ENCODE data around the gene CTDSP1.

DNA sequence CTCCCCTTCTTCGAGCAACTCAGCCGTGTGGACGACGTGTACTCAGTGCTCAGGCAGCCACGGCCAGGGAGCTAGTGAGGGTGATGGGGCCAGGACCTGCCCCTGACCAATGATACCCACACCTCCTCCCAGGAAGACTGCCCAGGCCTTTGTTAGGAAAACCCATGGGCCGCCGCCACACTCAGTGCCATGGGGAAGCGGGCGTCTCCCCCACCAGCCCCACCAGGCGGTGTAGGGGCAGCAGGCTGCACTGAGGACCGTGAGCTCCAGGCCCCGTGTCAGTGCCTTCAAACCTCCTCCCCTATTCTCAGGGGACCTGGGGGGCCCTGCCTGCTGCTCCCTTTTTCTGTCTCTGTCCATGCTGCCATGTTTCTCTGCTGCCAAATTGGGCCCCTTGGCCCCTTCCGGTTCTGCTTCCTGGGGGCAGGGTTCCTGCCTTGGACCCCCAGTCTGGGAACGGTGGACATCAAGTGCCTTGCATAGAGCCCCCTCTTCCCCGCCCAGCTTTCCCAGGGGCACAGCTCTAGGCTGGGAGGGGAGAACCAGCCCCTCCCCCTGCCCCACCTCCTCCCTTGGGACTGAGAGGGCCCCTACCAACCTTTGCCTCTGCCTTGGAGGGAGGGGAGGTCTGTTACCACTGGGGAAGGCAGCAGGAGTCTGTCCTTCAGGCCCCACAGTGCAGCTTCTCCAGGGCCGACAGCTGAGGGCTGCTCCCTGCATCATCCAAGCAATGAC lies 4.8 kb downstream of the CTDSP1 start:
- TF ChIP-seq, protein P1, sequence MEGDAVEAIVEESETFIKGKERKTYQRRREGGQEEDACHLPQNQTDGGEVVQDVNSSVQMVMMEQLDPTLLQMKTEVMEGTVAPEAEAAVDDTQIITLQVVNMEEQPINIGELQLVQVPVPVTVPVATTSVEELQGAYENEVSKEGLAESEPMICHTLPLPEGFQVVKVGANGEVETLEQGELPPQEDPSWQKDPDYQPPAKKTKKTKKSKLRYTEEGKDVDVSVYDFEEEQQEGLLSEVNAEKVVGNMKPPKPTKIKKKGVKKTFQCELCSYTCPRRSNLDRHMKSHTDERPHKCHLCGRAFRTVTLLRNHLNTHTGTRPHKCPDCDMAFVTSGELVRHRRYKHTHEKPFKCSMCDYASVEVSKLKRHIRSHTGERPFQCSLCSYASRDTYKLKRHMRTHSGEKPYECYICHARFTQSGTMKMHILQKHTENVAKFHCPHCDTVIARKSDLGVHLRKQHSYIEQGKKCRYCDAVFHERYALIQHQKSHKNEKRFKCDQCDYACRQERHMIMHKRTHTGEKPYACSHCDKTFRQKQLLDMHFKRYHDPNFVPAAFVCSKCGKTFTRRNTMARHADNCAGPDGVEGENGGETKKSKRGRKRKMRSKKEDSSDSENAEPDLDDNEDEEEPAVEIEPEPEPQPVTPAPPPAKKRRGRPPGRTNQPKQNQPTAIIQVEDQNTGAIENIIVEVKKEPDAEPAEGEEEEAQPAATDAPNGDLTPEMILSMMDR (IDR thresholded peaks at IDR 0.05), result no peak
- no peak for TF ChIP-seq POLR2A (IDR thresholded peaks at IDR 0.05)

Data from heart left ventricle (tissue), 13 donors.